Sigmoid colon (tissue), 7 donors: ENCODE measurements around the gene ASH1L. TPM values are rescaled to one million over a fixed set of nuclear protein-coding genes. Genes with fewer than 3 reads are reported as not detected.

Experiments used
- DNase-seq: peaks from one replicate; pipeline ENCODE4 v3.0.0-alpha.2; 2019
- H3K27ac ChIP-seq, 4 donors: fragments of 200-600 bp; sonication (generic); one replicate each; pipeline ENCODE4 v1.5.1; 2016 to 2019; ENCODE audit warnings: mild to moderate bottlenecking in 1 of 4
- H3K27me3 ChIP-seq, 3 donors: fragments of 200-600 bp; sonication (generic); one replicate each; pipeline ENCODE4 v1.5.1; 2019; ENCODE audit warnings: mild to moderate bottlenecking in 1 of 3
- H3K36me3 ChIP-seq, 4 donors: fragments of 200-600 bp; sonication (generic); one replicate each; pipeline ENCODE4 v1.5.1; 2016 to 2019
- H3K4me1 ChIP-seq, 4 donors: fragments of 200-600 bp; sonication (generic); one replicate each; pipeline ENCODE4 v1.5.1; 2017 to 2019
- H3K4me3 ChIP-seq, 4 donors: fragments of 200-600 bp; sonication (generic); one replicate each; pipeline ENCODE4 v1.5.1; 2017 to 2019; ENCODE audit warnings: mild to moderate bottlenecking in 2 of 4, moderate library complexity in 1 of 4
- H3K9me3 ChIP-seq, 4 donors: fragments of 200-600 bp in 3 of 4; sonication (generic) in 3 of 4; one replicate each; pipeline versions ENCODE4 v1.5.1 to v1.6.1; 2013 to 2019
- EP300 ChIP-seq, 4 donors: sonication (generic); formaldehyde crosslinking; IDR thresholded peaks; one replicate each; pipeline ENCODE4 v1.6.1; 2017; ENCODE audit warnings: antibody characterized with exemption in 4 of 4
- POLR2A ChIP-seq, 2 donors: fragments of 450-650 bp; IDR thresholded peaks; one replicate each; pipeline ENCODE4 v1.6.1; 2016; ENCODE audit warnings: antibody characterized with exemption in 2 of 2, mild to moderate bottlenecking in 2 of 2, moderate library complexity in 2 of 2
- POLR2AphosphoS5 ChIP-seq, 4 donors: sonication (generic); formaldehyde crosslinking; IDR thresholded peaks; one replicate each; pipeline ENCODE4 v1.6.1; 2017; ENCODE audit warnings: antibody characterized with exemption in 4 of 4
- WGBS, 2 donors: extraction: QIAGEN DNeasy Blood & Tissue Kit; methylation state at CpG; one replicate each; pipeline ENCODE4 v1.1.7; 2013; 5-methylcytosine and 5-hydroxymethylcytosine counted together
- intact Hi-C: fragments of 100-400 bp; cut with DNase I; formaldehyde crosslinking; loops from one replicate; pipeline ENCODE4 v1.15.1; 2023
- polyA plus RNA-seq, 3 donors: library from polyadenylated mRNA; stranded (reverse); fragments of 200-250 nt; gene quantifications; one replicate each; pipeline ENCODE4 v1.2.3, GENCODE V29; 2013
- total RNA-seq, 4 donors: library from RNA; depleted of rRNA; stranded (reverse); fragments of >200 nt; gene quantifications; one replicate each; pipeline ENCODE4 v1.1.0, GENCODE V29; 2016
- TF ChIP-seq, protein P1 (sequence below), 4 experiments: fragments of 450-650 bp in 3 of 4; fragments of 200-600 bp in 1 of 4; IDR thresholded peaks; one replicate each; pipeline ENCODE4 v1.5.1; 2016 to 2019; ENCODE audit warnings: antibody characterized with exemption in 4 of 4, mild to moderate bottlenecking in 3 of 4, moderate library complexity in 2 of 4
- donor health status: healthy with polysubstance abuse.
- donor health status: Bipolar disorder and iron deficiency.
- donor health status: healthy.

Gene ASH1L
- total and polyA plus RNA-seq, 7 donors, result 4.2 to 70.6 (median 62.4) TPM

- H3K4me1 ChIP-seq, result peaks cover 0 to 45% (median 38%) of the 10 kb centered on the region in 4 donors
- H3K27ac ChIP-seq, result peak overlapping the region; percentile 95 to 100 (median 98)
- intact Hi-C loops, result no loop called here
- peak; percentile 77 for DNase-seq
- peak overlapping the region; percentile 66 to 91 (median 86) for H3K4me3 ChIP-seq
- TF ChIP-seq POLR2AphosphoS5 (IDR thresholded peaks at IDR 0.05) (no peak), EP300 (IDR thresholded peaks at IDR 0.05) (no peak), POLR2A (IDR thresholded peaks at IDR 0.05) (no peak)
- TF ChIP-seq, protein P1, sequence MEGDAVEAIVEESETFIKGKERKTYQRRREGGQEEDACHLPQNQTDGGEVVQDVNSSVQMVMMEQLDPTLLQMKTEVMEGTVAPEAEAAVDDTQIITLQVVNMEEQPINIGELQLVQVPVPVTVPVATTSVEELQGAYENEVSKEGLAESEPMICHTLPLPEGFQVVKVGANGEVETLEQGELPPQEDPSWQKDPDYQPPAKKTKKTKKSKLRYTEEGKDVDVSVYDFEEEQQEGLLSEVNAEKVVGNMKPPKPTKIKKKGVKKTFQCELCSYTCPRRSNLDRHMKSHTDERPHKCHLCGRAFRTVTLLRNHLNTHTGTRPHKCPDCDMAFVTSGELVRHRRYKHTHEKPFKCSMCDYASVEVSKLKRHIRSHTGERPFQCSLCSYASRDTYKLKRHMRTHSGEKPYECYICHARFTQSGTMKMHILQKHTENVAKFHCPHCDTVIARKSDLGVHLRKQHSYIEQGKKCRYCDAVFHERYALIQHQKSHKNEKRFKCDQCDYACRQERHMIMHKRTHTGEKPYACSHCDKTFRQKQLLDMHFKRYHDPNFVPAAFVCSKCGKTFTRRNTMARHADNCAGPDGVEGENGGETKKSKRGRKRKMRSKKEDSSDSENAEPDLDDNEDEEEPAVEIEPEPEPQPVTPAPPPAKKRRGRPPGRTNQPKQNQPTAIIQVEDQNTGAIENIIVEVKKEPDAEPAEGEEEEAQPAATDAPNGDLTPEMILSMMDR (IDR thresholded peaks at IDR 0.05), result no peak
- H3K9me3 ChIP-seq, result no peaks in the 10 kb centered on the region
- H3K27me3 ChIP-seq, result no peaks in the 10 kb centered on the region
- peaks cover 0 to 15% (median 0%) of the 10 kb centered on the region in 4 donors for H3K36me3 ChIP-seq
- 46 to 64% methylated on average over 27 of the region's 27 CpGs for WGBS, 2 donors
Observed at GRCh38 chr1:155321639-155322503, 240.7 kb downstream of the ASH1L start.

DNA sequence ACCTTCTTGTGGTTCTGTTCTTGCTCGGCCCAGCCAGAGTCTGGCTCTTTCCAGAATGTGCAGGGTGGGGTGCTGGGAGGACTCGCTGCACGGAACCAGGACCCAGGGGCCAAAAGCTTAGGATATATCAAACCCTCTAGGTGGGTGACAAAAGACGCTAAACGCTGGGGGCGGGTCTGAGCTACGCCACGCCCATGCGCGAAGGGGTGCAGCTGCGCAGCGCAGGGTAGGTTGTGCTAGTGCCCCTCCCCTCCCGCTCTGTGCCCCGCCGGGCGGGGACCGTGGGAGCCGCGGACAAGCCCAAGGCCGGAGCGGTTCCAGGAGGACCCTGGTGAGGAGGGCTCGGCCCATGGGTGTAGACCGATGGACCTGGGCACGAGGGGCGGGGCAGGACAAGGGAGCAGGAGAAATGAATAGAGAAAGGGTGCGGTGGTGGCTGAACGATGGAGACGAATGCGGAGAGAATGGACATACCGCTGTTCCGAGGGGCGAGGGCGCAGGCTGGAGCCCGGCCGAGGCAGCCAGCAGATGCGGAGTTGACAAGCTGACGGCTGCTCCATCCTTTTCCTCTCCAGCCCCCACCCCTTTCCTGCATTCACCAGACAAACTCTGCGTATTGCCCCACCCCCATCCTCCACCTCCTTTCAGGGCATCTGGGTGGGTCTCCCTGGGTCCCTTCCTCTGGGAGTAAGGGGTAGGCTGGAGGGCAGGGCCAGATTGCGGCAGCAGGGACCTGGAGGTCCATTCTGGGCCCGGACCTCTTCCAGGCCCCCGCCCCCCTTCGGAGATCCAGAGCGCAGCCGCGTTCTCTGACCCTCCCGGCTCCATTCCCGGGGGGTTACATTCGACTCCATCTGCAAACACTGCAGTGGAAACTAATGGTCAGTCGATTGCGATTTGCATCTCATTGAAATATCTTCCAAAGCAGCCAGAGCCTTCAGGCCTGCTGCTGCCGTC lies 241.7 kb downstream of the ASH1L start, which contains the start of gene RUSC1:
TSS of gene RUSC1 (plus strand) at position 234 of the 957 bp plus-strand sequence. CDS start 880 bp downstream, outside the sequence.
- Histone ChIP-seq H3K36me3 (peaks cover 0 to 9% (median 0%) of the 10 kb centered on the region in 4 donors), H3K4me3 (peak within 1 kb of the TSS; percentile 48 to 91 (median 78)), H3K9me3 (no peaks in the 10 kb centered on the region), H3K4me1 (peaks cover 0 to 42% (median 35%) of the 10 kb centered on the region in 4 donors), H3K27ac (peak within 1 kb of the TSS; percentile 95 to 100 (median 98)), H3K27me3 (no peaks in the 10 kb centered on the region)
- peak; percentile 93 for DNase-seq
- WGBS, 2 donors, result 18 to 19% methylated on average over 51 of the region's 51 CpGs
- intact Hi-C loops, result no loop called here
- TF ChIP-seq POLR2A (IDR thresholded peaks at IDR 0.05), result peak in 1 of 2 donors; percentile 36
- TF ChIP-seq, protein P1 (IDR thresholded peaks at IDR 0.05), result no peak
- TF ChIP-seq POLR2AphosphoS5 (IDR thresholded peaks at IDR 0.05), result peak; percentile 79 to 87 (median 85)

- H3K9me3 ChIP-seq, result no peaks in the 10 kb centered on the region
- intact Hi-C loops, result no loop called here
- 27 to 32% methylated on average over 11 of the region's 11 CpGs for WGBS, 2 donors
- TF ChIP-seq POLR2A (IDR thresholded peaks at IDR 0.05), result no peak
- TF ChIP-seq, protein P1 (IDR thresholded peaks at IDR 0.05), result no peak
- no peak for TF ChIP-seq POLR2AphosphoS5 (IDR thresholded peaks at IDR 0.05)
- no peak for TF ChIP-seq EP300 (IDR thresholded peaks at IDR 0.05)
- H3K27ac ChIP-seq, result peak overlapping the region; percentile 95 to 100 (median 98)
- H3K36me3 ChIP-seq, result peaks cover 0 to 9% (median 0%) of the 10 kb centered on the region in 4 donors
- H3K4me1 ChIP-seq, result peaks cover 0 to 35% (median 28%) of the 10 kb centered on the region in 4 donors
- no peak for DNase-seq
- peak overlapping the region; percentile 48 to 91 (median 78) for H3K4me3 ChIP-seq
- no peaks in the 10 kb centered on the region for H3K27me3 ChIP-seq
Observed at GRCh38 chr1:155320252-155320651, 242.4 kb downstream of the ASH1L start.

DNA sequence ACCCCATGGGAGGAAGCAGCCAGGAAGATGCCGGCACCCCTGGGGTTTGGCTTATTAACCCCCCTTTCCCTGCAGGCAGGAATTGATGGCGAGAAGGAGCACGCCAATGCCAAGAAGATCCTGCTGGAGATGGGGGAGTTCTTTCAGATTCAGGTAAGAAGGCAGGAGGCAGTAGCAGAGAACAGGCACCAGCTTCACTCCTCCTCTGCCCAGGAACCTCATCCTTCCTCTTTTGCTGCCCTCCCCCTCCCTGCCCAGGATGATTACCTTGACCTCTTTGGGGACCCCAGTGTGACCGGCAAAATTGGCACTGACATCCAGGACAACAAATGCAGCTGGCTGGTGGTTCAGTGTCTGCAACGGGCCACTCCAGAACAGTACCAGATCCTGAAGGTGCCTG lies 243.1 kb downstream of the ASH1L start:
- WGBS, 2 donors, result 86 to 90% methylated on average over 5 of the region's 5 CpGs
- DNase-seq, result peak; percentile 63
- Histone ChIP-seq H3K27ac (no peak overlapping the region), H3K4me3 (no peak overlapping the region), H3K36me3 (peaks cover 0 to 16% (median 0%) of the 10 kb centered on the region in 4 donors), H3K4me1 (peaks cover 0 to 30% (median 25%) of the 10 kb centered on the region in 4 donors), H3K9me3 (no peaks in the 10 kb centered on the region), H3K27me3 (no peaks in the 10 kb centered on the region)
- intact Hi-C loops, result no loop called here
- TF ChIP-seq, protein P1 (IDR thresholded peaks at IDR 0.05), result no peak
- TF ChIP-seq POLR2AphosphoS5 (IDR thresholded peaks at IDR 0.05), result no peak
- no peak for TF ChIP-seq EP300 (IDR thresholded peaks at IDR 0.05)
- TF ChIP-seq POLR2A (IDR thresholded peaks at IDR 0.05), result no peak
